ENCODE measurements around the gene FOLR2. TPM values are rescaled to one million over a fixed set of nuclear protein-coding genes. Genes with fewer than 3 reads are reported as not detected.

FOLR2 gene
- total RNA-seq, 1 experiment from 2014 or later, result not detected

DNA sequence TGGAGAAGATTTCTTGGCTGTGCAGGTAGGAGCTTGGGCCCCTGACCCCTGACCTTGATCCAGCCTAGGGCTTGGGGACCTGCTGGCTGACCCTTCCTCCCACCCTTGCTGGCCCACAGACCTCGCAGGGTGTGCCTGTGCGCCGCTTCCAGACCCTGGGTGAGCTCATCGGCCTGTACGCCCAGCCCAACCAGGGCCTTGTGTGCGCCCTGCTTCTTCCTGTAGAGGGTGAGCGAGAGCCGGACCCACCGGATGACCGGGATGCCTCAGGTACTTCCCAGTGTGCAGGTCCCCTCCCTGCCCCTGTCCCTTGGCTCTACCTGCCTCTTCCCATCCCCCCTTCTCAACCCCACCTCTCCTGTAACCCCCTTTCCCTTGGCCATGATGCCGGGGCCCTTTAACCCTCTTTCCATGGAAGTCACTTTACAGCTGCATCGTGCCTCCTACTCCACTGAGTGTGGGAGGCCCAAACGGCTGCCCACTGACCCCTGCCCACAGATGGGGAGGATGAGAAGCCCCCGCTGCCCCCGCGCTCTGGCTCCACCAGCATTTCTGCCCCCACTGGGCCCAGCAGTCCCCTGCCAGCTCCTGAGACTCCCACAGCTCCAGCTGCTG, 11.7 kb downstream of the FOLR2 start:
- POLR2A ChIA-PET, result no interaction called here

DNA sequence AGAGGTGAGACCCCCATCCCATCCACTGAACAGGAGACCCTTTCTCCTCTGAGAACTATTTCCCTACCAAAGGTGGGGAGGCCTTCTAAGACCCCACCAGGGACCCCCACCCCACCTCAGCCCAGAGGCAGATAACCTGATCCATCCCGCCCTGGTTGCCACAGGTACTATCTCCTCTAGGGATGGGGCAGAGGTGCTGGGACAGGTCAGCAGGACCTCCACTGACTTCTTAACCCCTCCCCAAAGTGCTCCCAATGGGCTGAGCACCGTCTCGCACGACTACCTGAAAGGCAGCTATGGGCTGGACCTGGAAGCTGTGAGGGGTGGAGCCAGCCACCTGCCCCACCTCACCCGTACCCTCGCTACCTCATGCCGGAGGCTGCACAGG, 12.2 kb downstream of the FOLR2 start:
- ChIA-PET POLR2A (no interaction called here), CTCF (no interaction called here)
- no peak for TF ChIP-seq TCF7L2 (IDR thresholded peaks at IDR 0.05; ENCODE audit: low read depth, low read length)
- no peak for TF ChIP-seq SIN3A (IDR thresholded peaks at IDR 0.05; ENCODE audit: borderline replicate concordance, insufficient read depth, low read depth, low read length)
- no peak for TF ChIP-seq POLR2AphosphoS5 (IDR thresholded peaks at IDR 0.05; ENCODE audit: low read depth, low read length)
- TF ChIP-seq, protein P1, sequence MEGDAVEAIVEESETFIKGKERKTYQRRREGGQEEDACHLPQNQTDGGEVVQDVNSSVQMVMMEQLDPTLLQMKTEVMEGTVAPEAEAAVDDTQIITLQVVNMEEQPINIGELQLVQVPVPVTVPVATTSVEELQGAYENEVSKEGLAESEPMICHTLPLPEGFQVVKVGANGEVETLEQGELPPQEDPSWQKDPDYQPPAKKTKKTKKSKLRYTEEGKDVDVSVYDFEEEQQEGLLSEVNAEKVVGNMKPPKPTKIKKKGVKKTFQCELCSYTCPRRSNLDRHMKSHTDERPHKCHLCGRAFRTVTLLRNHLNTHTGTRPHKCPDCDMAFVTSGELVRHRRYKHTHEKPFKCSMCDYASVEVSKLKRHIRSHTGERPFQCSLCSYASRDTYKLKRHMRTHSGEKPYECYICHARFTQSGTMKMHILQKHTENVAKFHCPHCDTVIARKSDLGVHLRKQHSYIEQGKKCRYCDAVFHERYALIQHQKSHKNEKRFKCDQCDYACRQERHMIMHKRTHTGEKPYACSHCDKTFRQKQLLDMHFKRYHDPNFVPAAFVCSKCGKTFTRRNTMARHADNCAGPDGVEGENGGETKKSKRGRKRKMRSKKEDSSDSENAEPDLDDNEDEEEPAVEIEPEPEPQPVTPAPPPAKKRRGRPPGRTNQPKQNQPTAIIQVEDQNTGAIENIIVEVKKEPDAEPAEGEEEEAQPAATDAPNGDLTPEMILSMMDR (IDR thresholded peaks at IDR 0.05), result no peak
- TF ChIP-seq, protein P2, sequence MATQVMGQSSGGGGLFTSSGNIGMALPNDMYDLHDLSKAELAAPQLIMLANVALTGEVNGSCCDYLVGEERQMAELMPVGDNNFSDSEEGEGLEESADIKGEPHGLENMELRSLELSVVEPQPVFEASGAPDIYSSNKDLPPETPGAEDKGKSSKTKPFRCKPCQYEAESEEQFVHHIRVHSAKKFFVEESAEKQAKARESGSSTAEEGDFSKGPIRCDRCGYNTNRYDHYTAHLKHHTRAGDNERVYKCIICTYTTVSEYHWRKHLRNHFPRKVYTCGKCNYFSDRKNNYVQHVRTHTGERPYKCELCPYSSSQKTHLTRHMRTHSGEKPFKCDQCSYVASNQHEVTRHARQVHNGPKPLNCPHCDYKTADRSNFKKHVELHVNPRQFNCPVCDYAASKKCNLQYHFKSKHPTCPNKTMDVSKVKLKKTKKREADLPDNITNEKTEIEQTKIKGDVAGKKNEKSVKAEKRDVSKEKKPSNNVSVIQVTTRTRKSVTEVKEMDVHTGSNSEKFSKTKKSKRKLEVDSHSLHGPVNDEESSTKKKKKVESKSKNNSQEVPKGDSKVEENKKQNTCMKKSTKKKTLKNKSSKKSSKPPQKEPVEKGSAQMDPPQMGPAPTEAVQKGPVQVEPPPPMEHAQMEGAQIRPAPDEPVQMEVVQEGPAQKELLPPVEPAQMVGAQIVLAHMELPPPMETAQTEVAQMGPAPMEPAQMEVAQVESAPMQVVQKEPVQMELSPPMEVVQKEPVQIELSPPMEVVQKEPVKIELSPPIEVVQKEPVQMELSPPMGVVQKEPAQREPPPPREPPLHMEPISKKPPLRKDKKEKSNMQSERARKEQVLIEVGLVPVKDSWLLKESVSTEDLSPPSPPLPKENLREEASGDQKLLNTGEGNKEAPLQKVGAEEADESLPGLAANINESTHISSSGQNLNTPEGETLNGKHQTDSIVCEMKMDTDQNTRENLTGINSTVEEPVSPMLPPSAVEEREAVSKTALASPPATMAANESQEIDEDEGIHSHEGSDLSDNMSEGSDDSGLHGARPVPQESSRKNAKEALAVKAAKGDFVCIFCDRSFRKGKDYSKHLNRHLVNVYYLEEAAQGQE (IDR thresholded peaks at IDR 0.05; ENCODE audit: insufficient read depth in 1 of 2, low read depth in 2 of 2, low read length in 1 of 2), result no peak
- peaks cover 11% of the 10 kb centered on the region for H3K4me1 ChIP-seq (ENCODE audit: control insufficient read depth, insufficient read depth, low read length)
- H3K27me3 ChIP-seq (ENCODE audit: control insufficient read depth, insufficient read depth, low read length), result no peaks in the 10 kb centered on the region
- H3K36me3 ChIP-seq (ENCODE audit: control insufficient read depth, insufficient read depth, low read length), result peaks cover 12% of the 10 kb centered on the region
- in situ Hi-C loops (cut with HindIII; ENCODE audit: low pct_unique_long_range_greater_than_20kb, low sequenced_read_pairs) (no loop called here), intact Hi-C loops (cut with micrococcal nuclease; ENCODE audit: unreplicated experiment) (no loop called here)
- H3K4me3 ChIP-seq (ENCODE audit: low read depth in 2 of 2, low read length in 2 of 2), result no peak overlapping the region
- ATAC-seq, result no peak
- BruUV-seq (replicated peaks), result no TSS peak
- H3K27ac ChIP-seq (ENCODE audit: low read length), result no peak overlapping the region
- no peak for DNase-seq (ENCODE audit: low read depth, low spot score)
- no peaks in the 10 kb centered on the region for H3K9me3 ChIP-seq (ENCODE audit: control insufficient read depth, insufficient read depth, low read depth, low read length)

More for the DNA sequence above, 11.7 kb downstream of the FOLR2 start:
- no peaks in the 10 kb centered on the region for H3K9me3 ChIP-seq (ENCODE audit: control insufficient read depth, insufficient read depth, low read depth, low read length)
- TF ChIP-seq, protein P2 (IDR thresholded peaks at IDR 0.05; ENCODE audit: insufficient read depth in 1 of 2, low read depth in 2 of 2, low read length in 1 of 2), result no peak
- no peak for TF ChIP-seq SIN3A (IDR thresholded peaks at IDR 0.05; ENCODE audit: borderline replicate concordance, insufficient read depth, low read depth, low read length)
- no peak for TF ChIP-seq TCF7L2 (IDR thresholded peaks at IDR 0.05; ENCODE audit: low read depth, low read length)
- TF ChIP-seq, protein P1 (IDR thresholded peaks at IDR 0.05), result no peak
- no peak for TF ChIP-seq POLR2AphosphoS5 (IDR thresholded peaks at IDR 0.05; ENCODE audit: low read depth, low read length)
- intact Hi-C loops (cut with micrococcal nuclease; ENCODE audit: unreplicated experiment), result no loop called here
- no peaks in the 10 kb centered on the region for H3K27me3 ChIP-seq (ENCODE audit: control insufficient read depth, insufficient read depth, low read length)
- no peak overlapping the region for H3K27ac ChIP-seq (ENCODE audit: low read length)
- ATAC-seq, result no peak
- in situ Hi-C loops (cut with HindIII; ENCODE audit: low pct_unique_long_range_greater_than_20kb, low sequenced_read_pairs), result no loop called here
- DNase-seq (ENCODE audit: low read depth, low spot score), result no peak
- peaks cover 12% of the 10 kb centered on the region for H3K36me3 ChIP-seq (ENCODE audit: control insufficient read depth, insufficient read depth, low read length)
- CTCF ChIA-PET, result interaction anchor here (1.1 kb wide), 1 partner anchor 10 kb away, joined by 4 read pairs; no protein-coding TSS in a partner anchor
- no TSS peak for BruUV-seq (replicated peaks)
- H3K4me3 ChIP-seq (ENCODE audit: low read depth in 2 of 2, low read length in 2 of 2), result no peak overlapping the region
- peaks cover 11% of the 10 kb centered on the region for H3K4me1 ChIP-seq (ENCODE audit: control insufficient read depth, insufficient read depth, low read length)

Data from Panc1 (cell line).